ENCODE results near the gene ENTPD7.

GRCh38 chr10:99742701-99743100 lies 83.4 kb downstream of the ENTPD7 start:
- TF ChIP-seq CTCF (IDR thresholded peaks at IDR 0.05; ENCODE audit: insufficient read depth, low read length, poor library complexity, severe bottlenecking) (no peak), EZH2phosphoT487 (conservative IDR thresholded peaks at IDR 0.05; ENCODE audit: low read length) (no peak)

Measured in SU-DHL-6 (cell line).